ENCODE data around the gene FOXD4L1. TPM values are rescaled to one million over a fixed set of nuclear protein-coding genes. Genes with fewer than 3 reads are reported as not detected.
A peak's percentile ranks its signal among the peaks of the same experiment; 100 is the strongest.
"Not testable (repeated sequence)": the region's sequence is repeated elsewhere in the genome, so short reads cannot be mapped to it uniquely, and the experiment has no call there.

FOXD4L1 gene
- total RNA-seq (not detected), polyA plus RNA-seq (0.03 TPM)

DNA sequence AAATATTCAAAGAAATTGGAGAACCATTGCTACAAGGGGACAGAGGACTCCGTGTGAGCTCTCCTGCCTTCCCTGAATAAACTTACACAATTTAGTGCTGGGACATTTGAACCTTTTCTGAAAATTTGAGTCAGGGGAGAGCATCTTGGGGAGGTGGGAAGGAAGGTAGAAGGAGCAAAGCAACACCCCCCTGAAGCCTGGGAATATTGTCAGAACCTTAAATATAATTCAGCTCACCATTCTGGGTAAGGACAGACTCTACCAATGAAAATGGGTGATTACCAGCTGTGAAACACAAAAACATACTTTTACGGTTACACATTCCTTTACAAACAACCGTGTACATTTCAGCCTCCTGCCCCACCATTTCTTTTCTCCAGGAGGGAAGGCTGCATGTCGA, at the start of gene FOXD4L1:
TSS of gene FOXD4L1 (plus strand) at position 301 of the 400 bp plus-strand sequence. CDS start 592 bp downstream, outside the sequence.
- H3K4me1 ChIP-seq (ENCODE audit: insufficient read depth); H3K27ac ChIP-seq (ENCODE audit: low read depth); DNase-seq (ENCODE audit: extremely low spot score); H3K4me3 ChIP-seq (ENCODE audit: low read depth, low read length); H3K36me3 ChIP-seq (ENCODE audit: insufficient read depth): not testable (repeated sequence)
- 91% methylated on average over 1 of the region's 4 CpGs for WGBS

DNA sequence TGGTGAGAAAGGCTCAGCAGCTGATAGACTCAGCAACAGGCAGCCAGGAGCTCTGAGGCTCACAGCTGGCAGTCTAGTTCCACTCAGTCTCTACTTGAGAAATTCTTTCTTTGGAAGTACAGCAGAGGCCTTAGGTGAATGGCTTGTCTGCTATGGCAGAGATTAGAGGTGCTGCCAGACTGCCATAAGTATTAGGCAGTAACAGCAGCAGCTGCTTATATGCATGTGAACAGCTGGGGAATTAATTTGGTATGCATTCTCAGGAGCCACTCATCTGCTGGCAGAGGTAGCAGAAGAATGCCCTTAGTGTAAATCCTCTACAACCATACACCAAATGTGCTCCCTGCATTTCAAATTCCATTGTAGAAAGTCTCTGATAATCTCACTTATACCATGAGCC, 32.7 kb upstream of the FOXD4L1 start:
- not testable (repeated sequence) for H3K4me1 ChIP-seq (ENCODE audit: insufficient read depth); H3K27ac ChIP-seq (ENCODE audit: low read depth); DNase-seq (ENCODE audit: extremely low spot score); H3K4me3 ChIP-seq (ENCODE audit: low read depth, low read length); H3K36me3 ChIP-seq (ENCODE audit: insufficient read depth)

DNA sequence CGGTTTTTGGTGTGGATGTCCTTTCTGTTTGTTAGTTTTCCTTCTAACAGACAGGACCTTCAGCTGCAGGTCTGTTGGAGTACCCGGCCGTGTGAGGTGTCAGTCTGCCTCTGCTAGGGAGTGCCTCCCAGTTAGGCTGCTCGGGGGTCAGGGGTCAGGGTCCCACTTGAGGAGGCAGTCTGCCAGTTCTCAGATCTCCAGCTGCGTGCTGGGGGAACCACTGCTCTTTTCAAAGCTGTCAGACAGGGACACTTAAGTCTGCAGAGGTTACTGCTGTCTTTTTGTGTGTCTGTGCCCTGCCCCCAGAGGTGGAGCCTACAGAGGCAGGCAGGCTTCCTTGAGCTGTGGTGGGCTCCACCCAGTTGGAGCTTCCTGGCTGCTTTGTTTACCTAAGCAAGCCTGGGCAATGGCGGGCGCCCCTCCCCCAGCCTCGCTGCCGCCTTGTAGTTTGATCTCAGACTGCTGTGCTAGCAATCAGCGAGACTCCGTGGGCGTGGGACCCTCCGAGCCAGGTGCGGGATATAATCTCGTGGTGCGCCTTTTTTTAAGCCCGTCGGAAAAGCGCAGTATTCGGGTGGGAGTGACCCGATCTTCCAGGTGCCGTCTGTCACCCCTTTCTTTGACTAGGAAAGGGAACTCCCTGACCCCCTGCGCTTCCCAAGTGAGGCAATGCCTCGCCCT, 21.6 kb upstream of the FOXD4L1 start:
- not testable (repeated sequence) for H3K27ac ChIP-seq (ENCODE audit: low read depth); H3K4me1 ChIP-seq (ENCODE audit: insufficient read depth); H3K4me3 ChIP-seq (ENCODE audit: low read depth, low read length); H3K36me3 ChIP-seq (ENCODE audit: insufficient read depth); DNase-seq (ENCODE audit: extremely low spot score)
- 93% methylated on average over 17 of the region's 24 CpGs for WGBS

DNA sequence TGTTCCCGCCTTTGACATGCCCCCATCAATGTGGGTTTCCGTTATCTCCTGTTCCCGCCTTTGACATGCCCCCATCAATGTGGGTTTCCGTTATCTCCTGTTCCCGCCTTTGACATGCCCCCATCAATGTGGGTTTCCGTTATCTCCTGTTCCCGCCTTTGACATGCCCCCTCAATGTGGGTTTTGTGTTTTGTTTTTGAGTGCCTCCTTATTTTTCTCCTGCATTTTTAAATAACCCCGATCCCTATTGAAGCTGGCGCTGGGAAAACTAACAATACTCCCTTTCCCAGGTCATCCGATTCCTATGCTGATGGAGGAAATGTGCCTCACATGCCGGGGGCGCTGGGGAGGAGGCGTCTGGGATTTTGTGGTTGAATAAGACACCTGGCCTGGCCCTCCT, 1.9 kb upstream of the FOXD4L1 start:
- H3K27ac ChIP-seq (ENCODE audit: low read depth); H3K4me1 ChIP-seq (ENCODE audit: insufficient read depth); DNase-seq (ENCODE audit: extremely low spot score); H3K36me3 ChIP-seq (ENCODE audit: insufficient read depth); H3K4me3 ChIP-seq (ENCODE audit: low read depth, low read length): not testable (repeated sequence)
- no CpG with 5 or more reads among the region's 13 CpGs for WGBS

DNA sequence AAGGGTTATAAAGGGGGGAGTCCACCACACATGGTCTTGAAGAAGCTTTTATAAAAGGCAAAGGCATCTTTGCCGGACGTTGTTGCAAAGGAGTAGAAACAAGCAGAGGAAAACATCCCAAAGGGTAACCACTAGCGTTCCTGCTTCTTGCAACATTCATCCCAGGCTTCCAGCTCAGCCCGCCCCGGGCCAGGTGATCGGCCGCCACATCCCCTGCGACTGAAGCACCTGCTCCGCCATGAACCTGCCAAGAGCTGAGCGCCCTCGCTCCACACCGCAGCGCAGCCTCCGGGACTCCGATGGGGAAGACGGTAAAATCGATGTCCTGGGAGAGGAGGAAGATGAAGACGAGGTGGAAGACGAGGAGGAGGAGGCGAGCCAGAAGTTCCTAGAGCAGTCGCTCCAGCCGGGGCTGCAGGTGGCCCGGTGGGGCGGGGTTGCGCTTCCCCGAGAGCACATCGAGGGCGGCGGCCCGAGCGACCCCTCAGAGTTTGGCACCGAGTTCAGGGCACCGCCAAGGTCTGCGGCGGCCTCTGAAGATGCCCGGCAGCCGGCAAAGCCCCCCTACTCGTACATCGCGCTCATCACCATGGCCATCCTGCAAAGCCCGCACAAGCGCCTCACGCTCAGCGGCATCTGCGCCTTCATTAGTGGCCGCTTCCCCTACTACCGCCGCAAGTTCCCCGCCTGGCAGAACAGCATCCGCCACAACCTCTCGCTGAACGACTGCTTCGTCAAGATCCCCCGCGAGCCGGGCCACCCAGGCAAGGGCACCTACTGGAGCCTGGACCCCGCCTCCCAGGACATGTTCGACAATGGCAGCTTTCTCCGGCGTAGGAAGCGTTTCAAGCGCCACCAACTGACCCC, 787 bp downstream of the FOXD4L1 start:
- not testable (repeated sequence) for H3K4me1 ChIP-seq (ENCODE audit: insufficient read depth); H3K4me3 ChIP-seq (ENCODE audit: low read depth, low read length); DNase-seq (ENCODE audit: extremely low spot score); H3K27ac ChIP-seq (ENCODE audit: low read depth); H3K36me3 ChIP-seq (ENCODE audit: insufficient read depth)
- 7% methylated on average over 22 of the region's 62 CpGs for WGBS

DNA sequence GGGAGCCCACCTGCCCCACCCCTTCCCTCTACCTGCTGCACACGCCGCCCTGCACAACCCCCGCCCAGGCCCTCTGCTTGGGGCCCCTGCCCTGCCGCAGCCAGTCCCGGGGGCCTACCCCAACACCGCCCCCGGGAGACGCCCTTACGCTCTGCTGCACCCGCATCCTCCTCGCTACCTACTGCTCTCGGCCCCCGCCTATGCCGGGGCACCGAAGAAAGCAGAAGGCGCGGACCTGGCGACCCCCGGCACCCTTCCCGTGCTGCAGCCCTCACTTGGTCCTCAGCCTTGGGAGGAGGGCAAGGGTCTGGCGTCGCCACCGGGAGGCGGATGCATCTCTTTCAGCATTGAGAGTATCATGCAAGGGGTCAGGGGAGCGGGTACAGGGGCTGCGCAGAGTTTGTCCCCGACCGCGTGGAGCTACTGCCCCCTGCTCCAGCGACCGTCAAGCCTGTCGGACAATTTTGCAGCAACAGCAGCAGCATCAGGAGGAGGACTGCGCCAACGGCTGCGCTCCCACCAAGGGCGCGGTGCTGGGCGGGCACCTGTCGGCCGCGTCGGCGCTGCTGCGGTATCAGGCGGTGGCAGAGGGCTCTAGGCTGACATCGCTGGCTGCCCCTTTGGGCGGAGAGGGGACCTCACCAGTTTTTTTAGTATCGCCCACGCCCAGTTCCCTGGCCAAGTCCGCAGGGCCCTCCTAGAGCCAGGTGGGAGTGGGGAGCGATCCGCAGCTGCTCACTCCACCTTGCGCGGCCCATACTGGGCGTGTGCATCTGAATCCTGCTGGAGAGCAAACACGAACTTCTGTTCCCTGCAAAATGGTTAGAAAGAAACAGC, 1.6 kb downstream of the FOXD4L1 start:
- WGBS = 6% methylated on average over 8 of the region's 56 CpGs
- H3K4me1 ChIP-seq (ENCODE audit: insufficient read depth); H3K27ac ChIP-seq (ENCODE audit: low read depth); H3K4me3 ChIP-seq (ENCODE audit: low read depth, low read length); DNase-seq (ENCODE audit: extremely low spot score); H3K36me3 ChIP-seq (ENCODE audit: insufficient read depth): not testable (repeated sequence)

DNA sequence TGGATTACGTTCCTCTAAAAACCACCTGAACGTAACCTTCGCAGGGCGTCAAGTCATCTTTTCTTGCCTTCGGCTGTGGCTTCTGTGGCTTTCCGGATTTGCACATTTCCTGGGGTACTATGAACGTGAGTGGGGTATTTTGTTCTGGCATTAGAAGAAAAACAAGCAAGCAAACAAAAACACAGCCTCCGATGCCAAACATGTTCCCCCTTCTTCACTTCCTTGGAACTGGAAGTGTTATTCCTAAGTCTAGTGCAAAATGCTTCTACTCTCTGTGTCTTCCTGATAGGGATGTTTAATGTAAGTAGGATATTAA, 2.2 kb downstream of the FOXD4L1 start:
- H3K4me3 ChIP-seq (ENCODE audit: low read depth, low read length); H3K36me3 ChIP-seq (ENCODE audit: insufficient read depth); H3K4me1 ChIP-seq (ENCODE audit: insufficient read depth); DNase-seq (ENCODE audit: extremely low spot score); H3K27ac ChIP-seq (ENCODE audit: low read depth): not testable (repeated sequence)
- 51% methylated on average over 2 of the region's 8 CpGs for WGBS

DNA sequence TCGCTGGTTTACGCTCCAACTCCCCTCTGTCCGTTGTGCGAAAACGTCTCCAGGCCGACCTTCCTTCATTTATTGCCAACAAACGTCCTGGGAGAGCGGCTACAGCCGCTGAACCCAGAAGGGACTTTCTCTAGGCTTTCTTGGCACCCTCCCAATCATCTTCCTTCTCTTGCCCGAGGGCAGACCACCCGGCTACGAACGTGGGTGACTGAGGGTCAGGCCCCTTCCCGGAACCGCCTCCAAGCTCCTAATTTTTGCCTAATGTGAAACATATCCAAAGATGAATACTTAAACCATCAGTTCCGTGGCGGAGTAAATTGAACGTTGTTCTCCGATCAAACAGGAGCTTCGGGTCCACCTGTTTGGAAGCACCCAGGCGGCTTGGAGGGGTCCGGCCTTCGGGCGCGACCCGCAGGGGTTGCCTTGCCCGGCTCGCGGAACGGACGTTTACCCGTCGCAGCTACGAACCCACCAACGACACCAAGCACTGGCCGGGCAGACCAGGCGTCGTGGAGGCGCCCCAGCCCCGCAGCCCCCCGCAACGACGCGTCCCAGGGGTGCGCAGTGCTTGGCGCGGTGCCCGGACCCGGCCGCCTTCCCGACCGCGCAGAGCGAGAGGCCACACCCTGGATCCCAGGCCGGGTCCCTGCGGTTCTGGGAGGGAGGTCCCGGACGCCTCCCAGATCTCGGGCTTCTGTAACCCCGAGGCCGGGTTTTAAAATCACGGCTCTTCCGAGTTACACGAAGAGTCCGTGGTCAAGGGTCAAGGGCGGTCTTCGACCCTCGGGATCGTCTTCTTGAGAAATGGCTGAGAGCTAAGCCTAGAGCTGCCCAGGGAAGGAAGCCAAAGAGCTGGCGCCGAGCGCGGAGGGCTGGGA, 4.0 kb downstream of the FOXD4L1 start:
- 7% methylated on average over 40 of the region's 73 CpGs for WGBS
- not testable (repeated sequence) for H3K27ac ChIP-seq (ENCODE audit: low read depth); H3K36me3 ChIP-seq (ENCODE audit: insufficient read depth); H3K4me1 ChIP-seq (ENCODE audit: insufficient read depth); DNase-seq (ENCODE audit: extremely low spot score)
- H3K4me3 ChIP-seq (ENCODE audit: low read depth, low read length) = peak overlapping the region; percentile 49

DNA sequence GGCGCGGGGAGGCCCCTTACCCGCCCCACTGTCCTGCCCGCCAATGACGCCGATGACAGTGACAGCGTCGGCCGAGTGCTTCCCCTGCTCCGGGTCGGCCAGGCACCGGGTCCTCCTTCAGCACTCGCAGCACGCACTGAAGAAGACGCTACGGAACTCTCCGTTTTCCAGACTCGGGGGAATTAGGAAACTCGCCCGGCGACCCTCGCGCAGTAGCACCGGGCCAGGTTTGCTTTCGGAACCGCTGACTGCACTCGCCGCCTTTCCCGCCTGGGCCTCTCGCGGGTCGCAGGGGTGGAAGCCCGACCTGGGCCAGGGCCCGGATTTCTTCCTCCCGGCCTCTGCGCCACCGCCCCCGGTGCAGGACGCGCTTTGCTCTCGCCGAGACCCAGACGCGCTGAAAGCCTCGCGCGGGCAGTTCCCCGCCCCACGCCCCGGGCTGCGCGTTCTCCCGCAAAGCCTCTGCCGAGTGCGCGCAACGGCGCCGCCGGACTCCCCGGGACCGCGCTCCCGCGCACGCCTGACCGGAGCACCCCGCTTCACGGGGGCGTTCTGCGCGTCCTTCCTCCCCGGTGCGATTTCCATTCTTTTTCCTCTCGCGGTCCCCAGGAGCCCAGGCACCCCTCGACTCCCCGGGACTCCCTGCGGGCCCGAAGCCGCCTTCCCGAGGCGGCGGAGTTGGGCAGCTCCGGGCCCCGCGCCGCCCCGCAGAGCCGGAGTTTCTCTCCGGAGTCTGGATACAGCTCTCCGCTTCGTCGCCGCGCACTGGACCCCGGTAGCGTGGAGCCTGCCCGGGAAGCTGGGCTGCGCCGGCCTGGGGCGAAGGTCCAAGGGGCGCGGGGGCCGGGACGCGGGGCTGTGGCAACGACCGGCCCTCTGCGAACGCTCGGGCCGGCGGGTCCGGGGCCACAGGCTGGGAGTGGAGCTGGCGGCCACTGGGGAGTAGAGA, 4.9 kb downstream of the FOXD4L1 start:
- H3K4me3 ChIP-seq (ENCODE audit: low read depth, low read length) = peak overlapping the region; percentile 49
- not testable (repeated sequence) for H3K4me1 ChIP-seq (ENCODE audit: insufficient read depth); H3K27ac ChIP-seq (ENCODE audit: low read depth); DNase-seq (ENCODE audit: extremely low spot score); H3K36me3 ChIP-seq (ENCODE audit: insufficient read depth)
- WGBS = 0% methylated on average over 23 of the region's 116 CpGs

DNA sequence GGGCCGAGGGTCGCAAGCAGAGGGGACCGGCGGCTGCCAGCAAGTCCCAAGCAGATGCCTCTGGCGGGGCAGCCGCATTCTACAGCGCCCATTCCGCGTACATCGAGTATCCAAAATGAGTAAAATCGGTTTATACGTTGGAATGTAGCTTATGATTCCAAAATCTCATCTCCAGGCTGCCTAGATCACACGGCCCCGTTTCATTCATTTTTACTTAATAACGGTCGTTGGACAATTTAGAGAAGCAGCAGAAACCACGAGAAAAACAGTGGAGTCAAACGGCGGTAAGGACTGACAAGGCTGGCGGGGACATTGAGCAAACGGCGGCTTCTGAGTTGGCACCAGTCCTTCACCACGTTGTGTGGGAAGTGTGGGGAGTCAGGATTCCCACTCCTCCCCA, 5.6 kb downstream of the FOXD4L1 start:
- H3K27ac ChIP-seq (ENCODE audit: low read depth); DNase-seq (ENCODE audit: extremely low spot score): not testable (repeated sequence)
- WGBS = 13% methylated on average over 9 of the region's 23 CpGs

DNA sequence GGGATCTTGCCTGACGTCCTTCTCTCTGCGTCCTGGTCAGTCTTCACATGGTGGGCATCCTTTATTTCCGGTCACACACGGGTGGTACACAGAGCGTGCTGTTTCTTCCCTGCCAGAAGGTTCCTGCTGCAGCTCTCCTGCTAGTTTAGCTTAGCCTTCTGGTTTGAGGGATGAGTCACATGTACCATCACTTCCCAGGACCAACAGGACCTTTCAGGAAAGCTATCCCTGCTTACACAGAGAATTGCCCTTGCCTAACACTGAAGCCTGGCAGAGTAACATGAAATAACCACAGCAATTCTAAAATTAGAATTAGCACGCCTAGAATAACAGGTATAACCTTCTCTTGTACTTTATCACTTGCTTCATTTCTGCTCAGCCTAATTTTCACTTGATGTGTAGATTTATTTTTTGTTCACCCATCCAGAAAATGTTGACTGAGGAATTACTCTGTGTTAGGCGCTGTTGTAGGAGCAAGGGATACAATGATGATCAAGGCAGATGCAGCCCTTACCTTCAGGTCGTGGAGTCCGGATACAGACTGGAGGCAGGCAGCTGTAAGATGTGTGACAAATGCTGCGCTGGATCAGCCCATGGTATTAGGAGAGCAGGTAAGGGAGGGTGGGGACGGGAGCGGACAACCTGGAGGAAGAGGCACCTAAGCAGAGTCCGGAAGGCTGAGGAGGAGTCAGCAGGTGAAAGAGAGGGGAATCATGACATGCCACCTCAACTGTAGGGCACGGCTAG, 9.1 kb downstream of the FOXD4L1 start:
- H3K4me3 ChIP-seq (ENCODE audit: low read depth, low read length); H3K27ac ChIP-seq (ENCODE audit: low read depth); DNase-seq (ENCODE audit: extremely low spot score); H3K36me3 ChIP-seq (ENCODE audit: insufficient read depth); H3K4me1 ChIP-seq (ENCODE audit: insufficient read depth): not testable (repeated sequence)
- WGBS = 19% methylated on average over 12 of the region's 14 CpGs

More for the DNA sequence above, 5.6 kb downstream of the FOXD4L1 start:
- H3K4me3 ChIP-seq (ENCODE audit: low read depth, low read length); H3K36me3 ChIP-seq (ENCODE audit: insufficient read depth); H3K4me1 ChIP-seq (ENCODE audit: insufficient read depth): not testable (repeated sequence)

DNA sequence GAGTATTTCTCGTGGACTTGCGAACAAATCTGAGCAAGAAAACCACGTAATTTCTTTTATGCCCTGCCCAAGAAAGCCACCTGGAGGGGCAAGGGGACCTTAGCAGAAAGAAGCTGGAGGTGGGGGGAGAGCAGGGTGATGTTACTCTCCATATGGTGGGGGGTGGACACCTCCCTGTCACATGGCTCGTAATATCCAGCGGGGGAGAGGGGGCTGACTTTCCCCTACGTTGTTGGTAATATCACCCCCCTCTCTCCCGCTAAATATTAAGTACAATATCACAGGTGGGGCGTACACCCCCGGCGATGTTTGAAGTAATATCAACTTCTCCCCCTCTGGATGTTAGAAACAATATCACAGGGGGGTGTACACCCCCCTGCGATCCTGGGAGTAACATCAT, 9.7 kb downstream of the FOXD4L1 start:
- H3K4me3 ChIP-seq (ENCODE audit: low read depth, low read length); H3K36me3 ChIP-seq (ENCODE audit: insufficient read depth); H3K27ac ChIP-seq (ENCODE audit: low read depth); DNase-seq (ENCODE audit: extremely low spot score); H3K4me1 ChIP-seq (ENCODE audit: insufficient read depth): not testable (repeated sequence)
- WGBS = 40% methylated on average over 11 of the region's 11 CpGs
